Mesodermal cell (in vitro differentiated cells): ENCODE data around the gene FLAD1.

Experiments used
- H3K27ac ChIP-seq: 2 replicates; pipeline ENCODE4 v1.7.0; 2013; ENCODE audit warnings: mild to moderate bottlenecking, low read depth, low read length, moderate library complexity; ENCODE audit not compliant: severe bottlenecking
- H3K36me3 ChIP-seq: 2 replicates; pipeline ENCODE4 v1.7.1; 2013; ENCODE audit warnings: mild to moderate bottlenecking, low read length, moderate library complexity; ENCODE audit not compliant: control insufficient read depth, insufficient read depth
- H3K4me1 ChIP-seq: one replicate; pipeline ENCODE4 v1.7.1; 2013; ENCODE audit warnings: mild to moderate bottlenecking, low read length; ENCODE audit not compliant: insufficient read depth, control insufficient read depth, poor library complexity, severe bottlenecking
- H3K4me3 ChIP-seq: 2 replicates; pipeline ENCODE4 v1.7.0; 2013; ENCODE audit warnings: low read length, control low read depth, mild to moderate bottlenecking; ENCODE audit not compliant: insufficient read depth, poor library complexity, severe bottlenecking; ENCODE audit errors: extremely low read depth
- H3K9me3 ChIP-seq: 2 replicates; pipeline ENCODE4 v1.7.1; 2013; ENCODE audit warnings: mild to moderate bottlenecking, low read length, moderate library complexity; ENCODE audit not compliant: control insufficient read depth
- WGBS, 2 experiments: methylation state at CpG; one replicate each; pipeline ENCODE4 v1.1.5; 2013; ENCODE audit warnings: missing lambda C conversion rate in 2 of 2; ENCODE audit not compliant: insufficient coverage in 2 of 2; 5-methylcytosine and 5-hydroxymethylcytosine counted together

Gene FLAD1

GRCh38 chr1:155007251-155007828, 24.2 kb downstream of the FLAD1 start:
- 93 to 97% methylated on average over 3 to 5 of the region's 6 CpGs for WGBS, 2 experiments
- Histone ChIP-seq H3K9me3 (no peaks in the 10 kb centered on the region), H3K4me3 (no peak overlapping the region), H3K27ac (no peak overlapping the region), H3K36me3 (no peaks in the 10 kb centered on the region), H3K4me1 (peaks cover 11% of the 10 kb centered on the region)

GRCh38 chr1:155008015-155008941, 25.1 kb downstream of the FLAD1 start:
- Histone ChIP-seq H3K27ac (no peak overlapping the region), H3K4me3 (no peak overlapping the region), H3K4me1 (peaks cover 11% of the 10 kb centered on the region), H3K36me3 (no peaks in the 10 kb centered on the region), H3K9me3 (no peaks in the 10 kb centered on the region)
- 90% methylated on average over 8 to 9 of the region's 16 CpGs for WGBS, 2 experiments

- Histone ChIP-seq H3K27ac (no peak overlapping the region), H3K9me3 (no peaks in the 10 kb centered on the region), H3K4me1 (peaks cover 10% of the 10 kb centered on the region), H3K4me3 (no peak overlapping the region), H3K36me3 (peaks cover 6% of the 10 kb centered on the region)
- 92 to 100% methylated on average over 6 to 10 of the region's 12 CpGs for WGBS, 2 experiments
Observed at GRCh38 chr1:155009221-155009711, 26.1 kb downstream of the FLAD1 start.

GRCh38 chr1:155009742-155010141, 26.6 kb downstream of the FLAD1 start:
- 86 to 97% methylated on average over 2 to 3 of the region's 5 CpGs for WGBS, 2 experiments

GRCh38 chr1:155010211-155010918, 27.2 kb downstream of the FLAD1 start:
- no peak overlapping the region for H3K27ac ChIP-seq
- H3K4me3 ChIP-seq: no peak overlapping the region
- peaks cover 15% of the 10 kb centered on the region for H3K36me3 ChIP-seq
- WGBS, 2 experiments: 80 to 83% methylated on average over 1 to 2 of the region's 11 CpGs
- H3K9me3 ChIP-seq: no peaks in the 10 kb centered on the region
- H3K4me1 ChIP-seq: peaks cover 6% of the 10 kb centered on the region

More at GRCh38 chr1:155009742-155010141, 26.6 kb downstream of the FLAD1 start:
- Histone ChIP-seq H3K4me3 (no peak overlapping the region), H3K27ac (no peak overlapping the region), H3K4me1 (peaks cover 6% of the 10 kb centered on the region), H3K9me3 (no peaks in the 10 kb centered on the region), H3K36me3 (peaks cover 9% of the 10 kb centered on the region)

- WGBS, 2 experiments: 89 to 100% methylated on average over 3 of the region's 5 CpGs
- H3K27ac ChIP-seq: no peak overlapping the region
Observed at GRCh38 chr1:155011004-155011416, 27.9 kb downstream of the FLAD1 start.

GRCh38 chr1:155011437-155012025, 28.4 kb downstream of the FLAD1 start:
- 94% methylated on average over 3 of the region's 6 CpGs; no CpG with 5 or more reads in 1 of the 2 experiments for WGBS, 2 experiments
- Histone ChIP-seq H3K36me3 (peaks cover 27% of the 10 kb centered on the region), H3K9me3 (no peaks in the 10 kb centered on the region), H3K4me3 (no peak overlapping the region), H3K4me1 (peaks cover 7% of the 10 kb centered on the region), H3K27ac (no peak overlapping the region)

More at GRCh38 chr1:155011004-155011416, 27.9 kb downstream of the FLAD1 start:
- Histone ChIP-seq H3K9me3 (no peaks in the 10 kb centered on the region), H3K36me3 (peaks cover 21% of the 10 kb centered on the region), H3K4me3 (no peak overlapping the region), H3K4me1 (peaks cover 6% of the 10 kb centered on the region)

GRCh38 chr1:155012026-155012546, 28.9 kb downstream of the FLAD1 start:
- Histone ChIP-seq H3K9me3 (no peaks in the 10 kb centered on the region), H3K27ac (no peak overlapping the region), H3K4me3 (no peak overlapping the region), H3K36me3 (peaks cover 31% of the 10 kb centered on the region), H3K4me1 (peaks cover 12% of the 10 kb centered on the region)
- 33 to 37% methylated on average over 2 to 3 of the region's 9 CpGs for WGBS, 2 experiments

GRCh38 chr1:155012776-155013602, 29.8 kb downstream of the FLAD1 start:
- Histone ChIP-seq H3K4me1 (peaks cover 12% of the 10 kb centered on the region), H3K36me3 (peaks cover 31% of the 10 kb centered on the region), H3K27ac (no peak overlapping the region), H3K9me3 (no peaks in the 10 kb centered on the region), H3K4me3 (no peak overlapping the region)
- WGBS, 2 experiments: 100% methylated on average over 1 of the region's 3 CpGs; no CpG with 5 or more reads in 1 of the 2 experiments
